AG04449 (cell line): Measurements from ENCODE around the gene CAMTA1.

Experiments
- CTCF ChIA-PET: fragments of 350-600 bp; formaldehyde crosslinking; extraction: SDS; loops from one replicate; lab custom pipeline; 2021; ENCODE audit warnings: antibody characterized with exemption; lab: Yijun Ruan, JAX
- POLR2A ChIA-PET: fragments of 400-600, 350-600 bp; formaldehyde crosslinking; extraction: SDS; loops from one replicate; lab custom pipeline; 2020; ENCODE audit warnings: antibody characterized with exemption, inconsistent platforms; lab: Yijun Ruan, JAX
- DNase-seq: peaks from one replicate; pipeline ENCODE4 v3.0.0-alpha.2; 2010; ENCODE audit warnings: low read depth, low spot score
- H3K4me3 ChIP-seq: 2 replicates; pipeline ENCODE4 v1.5.1; 2011; ENCODE audit warnings: low read depth, mild to moderate bottlenecking, control low read depth, low read length
- CTCF ChIP-seq: IDR thresholded peaks from one replicate; pipeline ENCODE4 v1.5.1; 2011; ENCODE audit warnings: mild to moderate bottlenecking, moderate library complexity, low read length, control low read depth, inconsistent platforms; ENCODE audit not compliant: insufficient read depth; ENCODE audit errors: missing control alignments

Gene CAMTA1

DNA sequence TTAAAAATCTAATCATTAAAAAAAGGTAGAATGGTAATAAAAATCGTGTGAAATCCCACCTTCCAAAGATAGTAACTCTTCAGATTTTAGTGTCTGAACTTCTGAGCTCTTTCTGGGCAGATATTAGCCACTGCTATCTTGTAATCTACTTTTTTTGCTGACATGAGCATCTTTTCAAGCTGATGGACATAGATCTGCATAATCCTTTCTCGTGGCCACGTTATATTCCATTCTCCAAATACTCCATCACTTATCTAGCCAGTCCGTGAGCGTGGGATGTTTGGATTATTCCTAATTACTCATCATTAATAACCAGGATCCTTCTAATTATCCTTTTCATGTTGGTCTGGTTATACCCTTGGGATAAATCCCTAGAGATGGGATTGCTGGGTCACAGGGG lies 731.7 kb downstream of the CAMTA1 start:
- TF ChIP-seq CTCF, result no peak
- ChIA-PET CTCF (interaction anchor here (1.2 kb wide), 1 partner anchor 15 kb away, joined by 3 read pairs; no protein-coding TSS in a partner anchor), POLR2A (no interaction called here)
- no peak for DNase-seq
- no peak overlapping the region for H3K4me3 ChIP-seq

GRCh38 chr1:7517611-7518330 lies 732.5 kb downstream of the CAMTA1 start:
- POLR2A ChIA-PET, result no interaction called here
- TF ChIP-seq CTCF, result no peak
- CTCF ChIA-PET, result interaction anchor here (1.2 kb wide), 2 partner anchors 15 to 475 kb away, joined by 3 read pairs; no protein-coding TSS in a partner anchor
- DNase-seq, result no peak
- no peak overlapping the region for H3K4me3 ChIP-seq

GRCh38 chr1:7518411-7518810 lies 733.2 kb downstream of the CAMTA1 start:
- POLR2A ChIA-PET, result no interaction called here
- no peak for TF ChIP-seq CTCF
- no peak for DNase-seq
- CTCF ChIA-PET, result interaction anchor here (0.6 to 1.2 kb wide), 2 partner anchors 9 to 476 kb away, joined by 3 read pairs; no protein-coding TSS in a partner anchor
- H3K4me3 ChIP-seq, result no peak overlapping the region

DNA sequence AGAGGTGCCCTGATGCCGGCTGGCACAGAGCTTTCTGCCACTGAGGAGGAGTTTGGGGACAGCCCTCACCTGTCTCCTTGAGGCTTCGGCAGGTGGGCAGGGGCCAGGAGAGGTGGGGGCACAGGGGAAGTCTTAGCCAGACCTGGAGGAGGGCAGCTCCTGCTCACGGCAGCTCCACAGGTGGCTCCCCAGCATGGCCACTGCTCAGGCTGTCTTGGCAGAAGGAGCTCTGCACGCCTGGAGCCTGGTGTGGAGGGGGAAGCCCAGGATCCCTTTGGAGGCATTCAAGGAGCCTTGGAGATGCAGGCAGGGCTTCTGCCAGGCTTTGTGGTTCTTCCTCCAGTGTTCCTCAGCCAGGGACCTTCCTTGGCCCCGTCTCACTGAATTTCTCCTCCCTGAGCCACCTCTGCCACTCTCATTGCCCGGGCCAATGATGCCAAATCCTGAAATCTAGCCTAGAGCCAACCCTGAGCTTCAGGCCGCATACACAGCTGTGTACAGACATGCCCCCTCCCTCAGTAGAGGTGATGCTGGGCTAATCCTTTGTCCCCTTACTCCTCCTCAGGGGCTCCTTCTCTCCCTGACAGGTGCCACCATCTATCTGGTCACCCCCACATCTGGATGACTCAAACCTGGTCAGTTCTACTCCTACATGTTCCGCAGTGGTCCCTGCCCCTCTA lies 734.1 kb downstream of the CAMTA1 start:
- ChIA-PET POLR2A (no interaction called here), CTCF (interaction anchor here (0.6 kb wide), 1 partner anchor 8 kb away, joined by 3 read pairs; no protein-coding TSS in a partner anchor)
- no peak for TF ChIP-seq CTCF
- H3K4me3 ChIP-seq, result no peak overlapping the region
- DNase-seq, result no peak

- ChIA-PET POLR2A (no interaction called here), CTCF (no interaction called here)
- TF ChIP-seq CTCF, result no peak
- DNase-seq, result no peak
- H3K4me3 ChIP-seq, result no peak overlapping the region
Observed at GRCh38 chr1:7519861-7520395, 734.7 kb downstream of the CAMTA1 start.

GRCh38 chr1:7520496-7520895 lies 735.2 kb downstream of the CAMTA1 start:
- no peak for DNase-seq
- no peak for TF ChIP-seq CTCF
- ChIA-PET POLR2A (no interaction called here), CTCF (interaction anchor here (0.6 kb wide), 1 partner anchor 800 kb away, joined by 3 read pairs; no protein-coding TSS in a partner anchor)
- H3K4me3 ChIP-seq, result no peak overlapping the region
